HCT116 (cell line): ENCODE measurements around the gene THADA. TPM values are rescaled to one million over a fixed set of nuclear protein-coding genes. Genes with fewer than 3 reads are reported as not detected.

Experiments used
- ATAC-seq: fragments of 200-7000 bp; cut with Tn5 transposase; 2 replicates; pipeline ENCODE4 v1.9.1; 2020; ENCODE audit warnings: mild to moderate bottlenecking, moderate library complexity
- BruUV-seq: library from RNA; stranded (reverse); fragments of 400-500 nt; replicated peaks from 2 replicates; lab custom pipeline; 2021; lab: Mats Ljungman, UMichigan
- CTCF ChIA-PET: fragments of 300-600 bp; sonication (Branson Sonifier 250); formaldehyde crosslinking; loops from one replicate; lab custom pipeline; 2021; ENCODE audit warnings: antibody characterized with exemption; lab: Charles Lee
- POLR2A ChIA-PET: fragments of 300-600, 350-600 bp; sonication (Branson Sonifier 250); formaldehyde crosslinking; loops from one replicate; lab custom pipeline; 2021; ENCODE audit warnings: antibody characterized with exemption; lab: Charles Lee
- RAD21 ChIA-PET, 2 experiments: fragments of 300-600 bp; sonication (Branson Sonifier 250); formaldehyde crosslinking; loops; one replicate each; lab custom pipeline; 2023; ENCODE audit warnings: low total read pairs in 2 of 2; ENCODE audit not compliant: uncharacterized antibody in 2 of 2, unreplicated experiment in 2 of 2, low non-redundant PET in 1 of 2; lab: Charles Lee
- DNase-seq: peaks from one replicate; pipeline ENCODE4 v3.0.0-alpha.2; 2010; ENCODE audit warnings: low read depth, low spot score
- H2AFZ ChIP-seq: fragments of 200-600 bp; shearing (Covaris generic), sonication (generic); 2 replicates; pipeline ENCODE4 v1.6.1; 2017; ENCODE audit warnings: low read depth, mixed run types, mixed read lengths, antibody characterized with exemption, low read length; ENCODE audit not compliant: poor library complexity, severe bottlenecking
- H3K27ac ChIP-seq: 2 replicates; pipeline ENCODE4 v1.5.1; 2012; ENCODE audit warnings: low read depth, low read length
- H3K27me3 ChIP-seq: fragments of 200-600 bp; sonication (generic); 2 replicates; pipeline ENCODE4 v1.6.1; 2016; ENCODE audit warnings: mixed run types, low read length, mixed read lengths; ENCODE audit not compliant: insufficient read depth
- H3K36me3 ChIP-seq, 2 experiments: fragments of 200-500 bp in 1 of 2; fragments of 200-600 bp in 1 of 2; sonication (Bioruptor generic) in 1 of 2; sonication (generic) in 1 of 2; 2 replicates each; pipeline versions ENCODE4 v1.5.1 to v1.6.1; 2014 to 2016; ENCODE audit warnings: low read length in 2 of 2, inconsistent platforms in 1 of 2, mixed read lengths in 1 of 2, mixed run types in 1 of 2; ENCODE audit not compliant: insufficient read depth in 2 of 2, control insufficient read depth in 1 of 2
- H3K4me1 ChIP-seq, 2 experiments: fragments of 200-600 bp in 1 of 2; sonication (generic) in 1 of 2; 2 replicates each; pipeline versions ENCODE4 v1.5.1 to v1.6.1; 2012 to 2017; ENCODE audit warnings: low read length in 2 of 2, inconsistent platforms in 1 of 2, mild to moderate bottlenecking in 1 of 2, mixed read lengths in 1 of 2, mixed run types in 1 of 2, moderate library complexity in 1 of 2; ENCODE audit not compliant: insufficient read depth in 2 of 2, control insufficient read depth in 1 of 2
- H3K4me2 ChIP-seq: fragments of 200-600 bp; sonication (generic); 2 replicates; pipeline ENCODE4 v1.6.1; 2017; ENCODE audit warnings: mixed run types, low read length, mixed read lengths
- H3K4me3 ChIP-seq, 2 experiments: fragments of 200-600 bp in 1 of 2; sonication (generic) in 1 of 2; replicated peaks in 1 of 2; 2 replicates each; pipeline ENCODE4 v1.5.1; 2011 to 2016; ENCODE audit warnings: low read length in 2 of 2, control low read depth in 1 of 2, low read depth in 1 of 2, mild to moderate bottlenecking in 1 of 2, mixed read lengths in 1 of 2, mixed run types in 1 of 2
- H3K79me2 ChIP-seq: fragments of 200-600 bp; sonication (generic); 2 replicates; pipeline ENCODE4 v1.6.1; 2017; ENCODE audit warnings: mild to moderate bottlenecking, mixed run types, low read length, moderate library complexity, mixed read lengths; ENCODE audit not compliant: insufficient read depth
- H3K9ac ChIP-seq: fragments of 200-600 bp; sonication (generic); 2 replicates; pipeline ENCODE4 v1.6.1; 2016; ENCODE audit warnings: low read length, mixed read lengths
- H3K9me2 ChIP-seq: fragments of 200-600 bp; sonication (generic), shearing (Covaris generic); 2 replicates; pipeline ENCODE4 v1.6.1; 2017; ENCODE audit warnings: mixed run types, mild to moderate bottlenecking, moderate library complexity; ENCODE audit not compliant: insufficient read depth
- H3K9me3 ChIP-seq, 2 experiments: fragments of 200-500 bp in 1 of 2; fragments of 200-600 bp in 1 of 2; sonication (Bioruptor generic) in 1 of 2; sonication (generic) in 1 of 2; 2 replicates each; pipeline ENCODE4 v1.6.1; 2014 to 2017; ENCODE audit warnings: low read length in 2 of 2, mixed read lengths in 2 of 2, inconsistent platforms in 1 of 2, low read depth in 1 of 2, mild to moderate bottlenecking in 1 of 2, mixed run types in 1 of 2, moderate library complexity in 1 of 2; ENCODE audit not compliant: control insufficient read depth in 1 of 2, insufficient read depth in 1 of 2
- H4K20me1 ChIP-seq: fragments of 200-600 bp; sonication (generic), shearing (Covaris generic); 2 replicates; pipeline ENCODE4 v1.6.1; 2017; ENCODE audit warnings: mixed run types, mild to moderate bottlenecking, moderate library complexity; ENCODE audit not compliant: insufficient read depth
- CBX3 ChIP-seq: IDR thresholded peaks from 2 replicates; pipeline ENCODE4 v1.6.1; 2012; ENCODE audit warnings: low read depth
- EZH2 ChIP-seq: fragments of 200-600 bp; sonication (generic); IDR thresholded peaks from 2 replicates; pipeline ENCODE4 v1.6.1; 2017; ENCODE audit warnings: antibody characterized with exemption, mixed run types
- RAD21 ChIP-seq: IDR thresholded peaks from 2 replicates; pipeline ENCODE4 v1.6.1; 2012; ENCODE audit warnings: low read depth, mild to moderate bottlenecking
- REST ChIP-seq: IDR thresholded peaks from 2 replicates; pipeline ENCODE4 v1.6.1; 2012; ENCODE audit warnings: low read depth
- TCF7L2 ChIP-seq: IDR thresholded peaks from 2 replicates; pipeline ENCODE4 v1.7.0; 2011; ENCODE audit warnings: borderline replicate concordance, inconsistent platforms; ENCODE audit not compliant: insufficient read depth, insufficient read length; ENCODE audit errors: extremely low read depth
- YY1 ChIP-seq: IDR thresholded peaks from 2 replicates; pipeline ENCODE4 v1.6.1; 2011; ENCODE audit warnings: low read length, low read depth, moderate library complexity, mild to moderate bottlenecking; ENCODE audit not compliant: insufficient replicate concordance; ENCODE audit errors: extremely low read depth
- ZBTB33 ChIP-seq: IDR thresholded peaks from 2 replicates; pipeline ENCODE4 v1.6.1; 2011; ENCODE audit warnings: mild to moderate bottlenecking, low read length, moderate library complexity; ENCODE audit not compliant: insufficient replicate concordance; ENCODE audit errors: extremely low read depth
- ZFX ChIP-seq: fragments of 450-650 bp; IDR thresholded peaks from 2 replicates; pipeline ENCODE4 v1.6.1; 2017
- intact Hi-C: fragments of 100-400 bp; cut with micrococcal nuclease; formaldehyde crosslinking; loops from 2 replicates; pipeline ENCODE4 v1.10.0; 2022
- total RNA-seq: library from RNA; stranded (reverse); gene quantifications from one replicate; pipeline ENCODE4 v1.2.1, GENCODE V29; 2021; ENCODE audit not compliant: unreplicated experiment

The THADA gene
- total RNA-seq, 1 experiment from 2014 or later: 30.7 TPM

GRCh38 chr2:43472527-43473194, 123.2 kb downstream of the THADA start:
- Histone ChIP-seq H3K27ac (no peak overlapping the region), H3K79me2 (no peaks in the 10 kb centered on the region), H3K4me3 (no peak overlapping the region), H4K20me1 (no peaks in the 10 kb centered on the region), H3K9me2 (no peaks in the 10 kb centered on the region), H3K9me3 (no peaks in the 10 kb centered on the region), H2AFZ (no peak overlapping the region), H3K36me3 (no peaks in the 10 kb centered on the region), H3K4me2 (no peak overlapping the region), H3K27me3 (no peaks in the 10 kb centered on the region), H3K4me1 (peaks cover 30 to 38% of the 10 kb centered on the region in 2 experiments), H3K9ac (no peak overlapping the region)
- ChIA-PET RAD21 (no interaction called here), CTCF (no interaction called here), POLR2A (no interaction called here)
- TF ChIP-seq REST: no peak
- no peak for TF ChIP-seq YY1
- no peak for TF ChIP-seq ZBTB33
- no peak for TF ChIP-seq CBX3
- no peak for TF ChIP-seq ZFX
- TF ChIP-seq RAD21: no peak
- no peak for TF ChIP-seq TCF7L2
- TF ChIP-seq EZH2: no peak
- DNase-seq (no peak), ATAC-seq (no peak)
- intact Hi-C loops: no loop called here
- BruUV-seq: no TSS peak
